NCI-H774 (cell line): ENCODE data around the gene RANBP1.

Source experiments
- DNase-seq: peaks from one replicate; lab custom pipeline; 2025; lab: John Stamatoyannopoulos, UW

RANBP1 gene

DNA sequence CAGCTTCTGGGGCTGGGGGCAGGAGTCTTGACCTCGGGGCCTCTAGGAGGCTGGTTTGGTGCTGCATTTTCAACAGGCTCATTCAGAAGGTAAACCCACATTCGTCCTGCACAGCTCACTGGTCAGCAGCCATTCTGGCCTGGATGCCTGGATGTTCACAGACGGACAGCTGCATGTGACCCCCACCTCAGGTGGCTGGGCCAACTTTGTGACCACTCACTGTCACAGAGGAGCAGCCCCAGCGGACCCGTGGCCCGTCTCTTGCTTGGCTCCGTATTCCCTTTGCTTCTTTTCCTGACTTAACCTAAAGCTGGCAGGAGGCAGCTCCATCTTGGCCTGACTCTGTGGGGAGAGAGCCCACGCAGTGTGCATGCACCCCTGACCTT lies 27.6 kb upstream of the RANBP1 start:
- no peak for DNase-seq

DNA sequence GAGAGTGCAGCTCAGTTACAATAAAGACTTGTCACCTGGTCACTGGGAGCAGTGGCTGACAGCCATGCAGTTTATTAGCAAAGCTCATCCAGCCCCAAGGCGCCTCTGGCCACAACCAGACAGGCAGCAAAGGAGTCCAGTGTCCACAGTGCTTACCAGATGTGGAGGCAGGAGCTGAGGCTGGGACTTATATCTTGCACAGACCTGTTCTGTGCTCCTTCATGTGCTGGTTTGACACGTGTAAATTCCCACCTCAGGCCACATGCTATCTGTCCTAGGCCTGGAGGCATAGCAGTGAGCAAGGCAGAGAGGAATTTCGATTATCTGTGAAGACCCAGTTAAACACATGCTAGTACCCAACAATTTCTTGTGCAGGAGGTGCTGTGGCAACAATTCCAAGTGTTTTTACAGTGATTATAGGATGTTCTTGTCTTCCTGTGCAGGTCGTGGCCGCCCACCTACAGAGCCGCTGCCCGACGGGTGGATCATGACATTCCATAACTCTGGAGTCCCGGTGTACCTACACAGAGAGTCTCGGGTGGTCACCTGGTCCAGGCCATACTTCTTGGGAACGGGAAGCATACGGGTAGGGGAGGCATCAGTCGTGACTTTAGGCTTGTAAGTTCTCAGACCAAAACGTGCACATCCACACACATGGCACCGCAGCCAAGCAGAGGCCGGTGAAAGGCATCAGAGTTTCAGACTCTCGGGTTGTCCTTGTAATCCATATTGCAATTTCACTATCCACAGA lies 26.5 kb upstream of the RANBP1 start:
- DNase-seq = no peak

DNA sequence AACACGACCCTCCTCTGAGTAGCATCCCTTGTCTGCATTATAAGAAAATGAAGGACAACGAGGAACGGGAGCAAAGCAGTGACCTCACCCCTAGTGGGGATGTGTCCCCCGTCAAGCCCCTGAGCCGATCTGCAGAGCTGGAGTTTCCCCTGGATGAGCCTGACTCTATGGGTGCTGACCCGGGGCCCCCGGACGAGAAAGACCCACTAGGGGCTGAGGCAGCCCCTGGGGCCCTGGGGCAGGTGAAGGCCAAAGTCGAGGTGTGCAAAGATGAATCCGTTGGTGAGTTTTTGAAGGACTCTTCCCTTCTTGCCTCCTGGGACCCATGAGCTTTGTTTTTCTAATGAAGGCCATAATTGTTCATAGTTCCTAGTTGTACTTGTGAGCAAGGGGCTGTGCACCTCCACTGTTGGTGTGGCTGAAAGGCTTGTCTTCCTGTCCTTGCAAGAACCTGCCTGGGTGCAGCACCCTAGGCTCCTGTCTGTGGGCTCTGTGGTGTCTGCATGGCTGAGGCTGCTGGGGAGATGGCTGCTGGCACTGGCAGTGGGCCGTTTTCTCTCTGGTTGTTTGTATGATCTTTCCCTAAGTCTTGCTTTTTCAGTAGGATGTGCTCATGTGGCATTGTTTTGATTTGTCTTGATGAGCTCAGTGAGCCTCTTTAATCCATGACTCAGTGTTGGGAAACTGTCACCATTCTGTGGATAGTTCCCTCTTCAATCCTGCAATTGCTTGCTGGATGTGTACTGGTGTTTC lies 25.8 kb upstream of the RANBP1 start:
- DNase-seq = no peak

DNA sequence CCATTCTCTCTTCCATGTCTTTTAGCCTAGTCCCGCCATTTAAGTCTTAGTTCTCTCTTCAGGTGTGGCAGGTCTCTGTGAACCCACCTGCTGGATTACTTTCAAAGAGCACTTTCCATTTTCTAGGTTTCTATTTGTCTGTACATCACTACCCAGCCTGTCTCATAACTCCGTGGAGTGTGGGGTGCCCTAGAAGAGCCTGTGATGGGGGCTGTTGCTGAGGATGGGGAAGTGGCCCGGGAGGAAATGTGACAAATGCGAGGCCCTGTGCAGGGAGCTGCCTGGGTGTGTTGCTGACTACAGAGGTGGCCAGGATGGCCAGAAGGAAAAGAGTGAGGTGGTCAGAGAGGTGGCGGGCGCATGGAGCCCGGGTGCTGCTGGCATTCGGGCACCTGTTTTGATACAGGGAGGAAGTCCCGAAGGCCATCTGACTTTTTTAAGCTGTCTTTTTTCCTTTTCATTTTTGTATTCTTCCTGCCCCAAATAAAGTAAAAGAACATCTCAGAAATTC lies 25.1 kb upstream of the RANBP1 start:
- no peak for DNase-seq

DNA sequence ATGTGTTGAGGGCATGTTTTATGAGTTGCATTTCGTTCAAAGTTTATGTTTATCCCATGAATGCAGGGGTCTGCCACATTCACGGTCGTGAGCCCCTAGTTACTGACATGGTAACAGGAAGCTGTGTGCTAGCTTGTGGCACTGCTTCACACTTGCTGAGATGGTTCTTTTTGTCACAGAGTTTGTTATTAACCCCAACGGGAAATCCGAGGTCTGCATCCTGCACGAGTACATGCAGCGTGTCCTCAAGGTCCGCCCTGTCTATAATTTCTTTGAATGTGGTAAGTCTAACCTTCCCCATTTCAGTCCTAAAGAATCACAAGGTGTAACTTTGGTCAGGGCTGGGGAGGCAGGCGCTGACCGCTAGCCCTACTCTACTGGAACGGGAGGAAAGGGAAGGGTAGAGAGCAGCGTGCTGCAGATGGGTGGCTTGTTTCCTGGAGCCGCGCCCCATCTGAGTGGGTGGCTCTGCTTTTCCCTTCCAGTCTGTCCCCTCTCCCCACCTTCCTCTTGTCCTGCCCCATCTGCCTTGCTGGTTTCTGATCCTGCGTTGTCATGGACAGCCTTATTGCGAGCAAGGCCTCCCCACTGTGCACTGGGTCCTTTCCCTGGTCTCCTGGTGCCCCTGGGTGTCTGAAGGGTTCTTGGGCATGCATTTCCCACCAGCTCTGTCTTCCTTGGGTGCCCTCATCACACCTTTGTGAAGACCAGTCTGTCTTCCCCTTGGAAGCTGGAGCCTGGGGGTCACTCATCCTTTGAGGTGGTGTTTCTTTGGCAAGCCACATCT lies 24.0 kb upstream of the RANBP1 start:
- DNase-seq = no peak

DNA sequence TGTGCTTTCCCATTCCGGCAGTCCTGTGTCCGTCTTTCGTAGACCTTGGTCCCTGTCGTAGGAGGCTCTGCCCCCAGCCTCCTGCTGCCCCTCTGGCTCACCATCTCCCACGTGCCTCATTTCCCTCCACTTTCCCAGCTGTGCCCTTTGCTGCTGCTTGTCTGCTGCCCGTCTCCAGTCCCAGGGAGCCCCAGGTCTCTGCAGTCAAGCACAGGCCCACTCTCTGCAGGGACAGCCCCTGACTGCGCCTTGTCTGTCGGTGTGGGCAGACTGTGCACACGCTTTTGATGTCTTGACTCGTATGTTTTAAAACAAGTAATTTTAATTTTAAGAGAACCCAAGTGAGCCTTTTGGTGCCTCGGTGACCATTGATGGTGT lies 23.4 kb upstream of the RANBP1 start:
- DNase-seq = no peak

DNA sequence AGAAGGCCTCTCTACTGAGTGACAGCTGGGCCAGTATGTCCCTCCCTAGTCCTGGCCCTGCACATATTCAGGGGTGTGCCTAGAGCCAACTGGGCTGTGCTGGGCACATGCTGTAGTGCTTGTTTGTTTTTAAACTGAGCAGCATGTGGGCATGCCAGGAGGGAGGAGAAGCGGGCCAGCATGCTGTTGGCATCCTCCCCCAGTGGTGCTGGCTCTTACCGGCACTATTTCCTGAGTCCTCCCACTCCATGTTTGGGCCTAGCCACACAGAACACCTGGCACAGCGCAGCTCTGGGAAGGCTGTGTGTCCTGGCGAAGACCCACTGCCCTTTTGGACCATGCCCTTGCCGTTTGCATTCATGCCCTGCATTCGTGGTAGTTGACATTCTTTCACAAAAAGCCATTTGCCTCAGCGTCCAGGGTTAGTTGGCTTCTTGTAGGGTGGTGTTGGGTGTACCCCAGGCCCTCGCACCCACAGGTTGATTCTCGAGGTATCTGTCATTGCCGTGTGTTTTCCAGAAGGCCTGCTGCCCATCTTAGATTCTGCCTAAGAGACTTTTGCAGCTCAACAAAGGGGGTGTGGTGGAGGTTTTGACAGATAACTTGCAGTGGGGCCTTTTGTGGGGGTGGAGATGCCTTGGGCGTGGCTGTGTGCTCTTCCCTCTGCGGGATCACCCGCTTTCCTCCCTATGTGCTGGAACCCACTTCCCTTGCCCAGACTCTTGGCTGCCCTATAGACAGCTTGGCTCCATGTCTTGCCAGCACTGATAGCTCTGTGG lies 22.3 kb upstream of the RANBP1 start:
- no peak for DNase-seq

DNA sequence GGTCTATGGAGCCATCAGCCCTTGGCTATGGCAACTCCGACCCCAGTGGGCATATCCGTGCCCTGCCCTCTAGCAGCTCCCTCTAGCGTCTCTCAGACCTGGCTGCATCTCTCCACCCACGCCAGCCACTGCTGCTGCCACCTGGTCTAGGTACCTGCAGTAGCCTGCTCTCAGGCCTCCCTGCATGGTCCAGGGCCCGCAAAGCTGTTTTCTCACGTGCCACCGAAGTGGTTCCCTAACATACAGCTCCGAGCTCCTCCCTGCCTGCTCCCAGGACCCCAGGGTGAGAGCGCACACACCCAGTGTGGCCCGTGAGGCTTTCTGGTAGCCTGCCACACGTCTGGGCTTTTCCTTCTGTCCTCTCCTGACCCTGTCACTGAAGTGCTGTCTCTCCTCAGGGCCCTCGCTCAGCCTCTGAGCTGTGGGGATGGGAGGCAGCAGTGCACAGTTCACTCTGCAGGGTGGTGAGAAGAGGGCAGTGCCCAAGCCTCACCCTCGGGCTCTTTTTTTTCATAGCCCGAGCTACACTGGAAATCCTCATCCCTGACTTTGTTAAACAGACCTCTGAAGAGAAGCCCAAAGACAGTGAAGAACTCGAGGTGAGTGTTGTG lies 21.6 kb upstream of the RANBP1 start:
- no peak for DNase-seq

DNA sequence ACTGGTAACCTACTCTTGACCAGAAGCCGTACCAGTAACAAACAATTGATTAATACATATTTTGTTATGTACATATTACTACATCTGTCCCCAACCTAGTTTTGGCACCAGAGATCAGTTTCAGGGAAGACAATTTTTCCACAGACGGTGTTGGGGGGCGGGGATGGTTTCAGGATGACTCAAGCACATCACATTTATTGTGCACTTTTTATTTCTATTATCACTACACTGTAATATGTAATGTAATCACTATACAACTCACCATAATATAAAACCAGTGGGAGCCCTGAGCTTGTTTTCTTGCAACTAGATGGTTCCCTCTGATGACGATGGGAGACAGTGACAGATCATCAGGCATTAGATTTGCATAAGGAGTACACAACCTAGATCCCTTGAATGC lies 20.4 kb upstream of the RANBP1 start:
- DNase-seq = no peak

DNA sequence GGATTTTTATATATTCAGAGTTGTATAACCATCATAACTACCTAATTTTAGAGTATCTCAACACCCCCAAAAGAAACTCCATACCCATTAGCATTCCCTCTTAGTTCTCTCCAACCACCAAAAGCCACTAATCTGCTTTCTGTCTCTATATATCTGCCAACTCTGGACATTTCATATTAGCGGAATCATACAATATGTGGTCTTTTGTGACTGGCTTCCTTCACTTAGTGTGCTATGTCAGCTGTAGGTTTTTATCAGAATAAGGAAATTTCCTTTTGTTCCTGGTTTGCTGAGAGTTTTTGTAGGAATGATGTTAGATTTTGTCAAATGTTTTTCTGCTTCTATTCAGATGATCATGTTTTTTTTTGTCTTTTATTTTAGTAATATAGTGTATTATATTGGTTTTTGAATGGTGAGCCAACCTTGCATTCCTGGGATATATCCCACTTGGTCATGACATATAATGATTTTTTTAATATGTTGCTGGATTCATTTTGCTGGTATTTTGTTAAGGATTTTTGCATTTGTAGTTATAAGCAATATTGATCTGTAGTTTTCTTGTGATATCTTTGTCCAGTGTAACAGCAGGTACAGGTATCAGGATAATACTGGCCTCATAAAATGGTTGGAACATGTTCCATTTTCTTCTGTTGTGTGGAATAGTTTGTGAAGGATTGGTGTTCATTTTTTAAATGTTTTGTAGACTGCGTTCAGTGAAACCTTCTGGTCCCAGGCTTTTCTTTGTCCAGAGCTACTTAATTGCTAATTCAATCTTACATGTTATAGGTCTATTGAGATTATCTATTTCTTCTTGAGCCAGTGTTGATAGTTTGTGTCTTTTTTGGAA lies 19.1 kb upstream of the RANBP1 start:
- no peak for DNase-seq

DNA sequence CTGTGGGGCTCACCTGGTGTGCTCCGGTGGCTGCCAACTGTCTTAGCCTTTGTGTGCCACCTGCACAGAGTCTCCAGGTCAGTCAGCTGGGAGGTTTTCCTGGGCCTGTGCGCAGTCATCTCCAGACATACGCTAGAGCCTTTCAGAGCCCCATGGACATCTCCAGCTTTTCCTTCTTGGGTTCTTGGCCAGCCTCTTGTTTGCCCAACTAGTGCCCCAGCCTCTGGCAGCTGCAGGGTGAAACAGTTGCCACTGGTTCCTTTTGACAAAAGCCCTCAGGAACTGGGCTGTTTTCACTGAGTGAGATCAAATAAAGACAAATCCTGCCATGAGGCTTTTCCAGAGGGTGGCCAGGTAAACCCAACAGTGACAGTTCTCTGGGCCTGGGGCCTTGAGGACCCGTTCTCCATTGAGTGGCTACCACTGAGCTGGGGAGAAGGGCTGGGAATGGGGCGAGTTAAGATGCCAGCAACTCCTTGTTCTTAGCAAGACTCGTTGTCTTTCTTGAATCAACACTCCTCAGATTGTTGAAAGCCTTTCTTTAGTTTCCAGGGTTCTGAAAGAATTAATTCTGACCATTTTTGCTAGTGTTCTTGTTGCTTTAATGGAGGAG lies 16.7 kb upstream of the RANBP1 start:
- DNase-seq = no peak

DNA sequence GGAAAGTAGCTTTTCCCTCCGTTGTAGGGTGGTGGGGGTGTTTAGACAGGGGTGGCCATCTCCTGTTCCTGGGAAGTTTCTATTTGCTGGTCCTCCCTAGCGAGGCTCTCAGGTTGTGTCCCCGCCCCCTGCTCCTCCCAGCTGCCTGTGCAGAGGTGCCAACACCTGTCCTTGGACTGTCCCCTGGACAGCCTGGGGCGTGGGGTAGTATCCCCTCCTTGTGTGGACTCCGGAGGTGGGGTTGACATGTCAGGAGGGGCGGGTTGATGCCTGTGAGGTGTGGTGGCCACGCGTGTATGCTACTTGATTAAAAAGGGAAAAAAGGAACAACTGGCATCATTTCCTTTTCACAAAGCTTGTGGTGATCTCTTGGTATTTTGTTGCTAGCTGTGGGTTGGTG lies 14.3 kb upstream of the RANBP1 start:
- DNase-seq = no peak

DNA sequence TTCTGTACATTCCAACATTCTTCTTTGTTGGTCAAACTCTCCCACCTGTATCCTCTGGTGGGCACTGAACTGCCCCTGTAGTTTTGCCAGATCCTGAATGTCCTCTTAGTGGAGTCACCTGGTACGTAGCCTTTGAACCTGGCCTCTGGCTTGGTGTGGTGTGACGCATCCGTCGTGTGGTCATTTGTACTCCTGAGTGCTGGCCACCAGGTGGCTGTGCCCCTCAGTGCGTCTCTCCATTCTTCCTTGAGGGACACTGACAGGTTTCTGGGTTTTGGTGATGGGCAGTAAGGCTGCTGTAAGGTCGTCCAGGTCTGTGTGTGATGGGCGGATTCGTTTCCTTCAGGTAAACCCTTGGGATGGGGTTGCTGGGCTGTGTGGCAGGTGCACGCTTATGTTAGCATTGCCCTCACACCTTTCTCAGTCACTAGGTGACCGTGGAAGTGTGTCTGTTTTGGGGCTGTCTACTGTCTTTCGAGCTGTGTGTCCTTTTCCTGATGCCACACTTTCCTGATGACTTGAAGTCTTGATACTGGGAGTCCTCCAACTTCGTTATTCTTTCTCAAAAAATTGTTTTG lies 13.6 kb upstream of the RANBP1 start:
- no peak for DNase-seq

DNA sequence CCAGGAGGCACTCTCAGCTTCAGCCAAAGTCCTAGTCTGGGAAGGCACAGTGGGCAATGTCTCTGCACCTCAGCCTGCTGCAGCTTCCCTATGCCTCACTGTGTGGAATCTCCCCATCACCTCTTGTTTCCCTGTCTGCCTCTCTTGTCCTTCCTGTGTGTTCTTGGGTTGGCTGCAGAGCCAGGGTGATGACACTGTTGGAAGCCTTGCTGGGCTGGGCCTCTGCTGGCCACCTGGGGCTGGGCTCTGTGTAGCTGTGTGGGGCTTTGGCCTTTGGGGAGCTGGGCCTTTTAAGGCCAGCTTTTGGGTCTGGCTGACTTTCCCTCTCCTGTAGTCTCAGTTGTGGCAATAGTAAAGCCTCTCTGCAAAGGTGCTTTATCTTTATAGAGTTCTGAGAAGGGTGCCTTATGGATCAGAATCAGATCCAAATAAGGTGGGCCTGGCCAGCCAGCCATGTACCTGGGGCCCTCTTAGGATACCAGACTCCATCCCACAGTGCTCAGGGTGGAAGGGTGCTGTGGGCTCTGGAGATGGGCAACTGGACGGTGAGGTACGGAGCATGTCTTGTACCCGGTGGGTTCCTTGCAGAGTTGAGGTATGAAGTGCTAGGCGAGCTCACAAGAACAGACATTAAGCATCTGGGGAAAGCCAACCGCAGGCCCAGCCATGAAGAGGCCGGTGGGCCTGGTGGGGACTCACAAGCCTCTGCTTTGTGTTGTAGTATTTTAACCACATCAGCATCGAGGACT lies 10.3 kb upstream of the RANBP1 start:
- DNase-seq = no peak

DNA sequence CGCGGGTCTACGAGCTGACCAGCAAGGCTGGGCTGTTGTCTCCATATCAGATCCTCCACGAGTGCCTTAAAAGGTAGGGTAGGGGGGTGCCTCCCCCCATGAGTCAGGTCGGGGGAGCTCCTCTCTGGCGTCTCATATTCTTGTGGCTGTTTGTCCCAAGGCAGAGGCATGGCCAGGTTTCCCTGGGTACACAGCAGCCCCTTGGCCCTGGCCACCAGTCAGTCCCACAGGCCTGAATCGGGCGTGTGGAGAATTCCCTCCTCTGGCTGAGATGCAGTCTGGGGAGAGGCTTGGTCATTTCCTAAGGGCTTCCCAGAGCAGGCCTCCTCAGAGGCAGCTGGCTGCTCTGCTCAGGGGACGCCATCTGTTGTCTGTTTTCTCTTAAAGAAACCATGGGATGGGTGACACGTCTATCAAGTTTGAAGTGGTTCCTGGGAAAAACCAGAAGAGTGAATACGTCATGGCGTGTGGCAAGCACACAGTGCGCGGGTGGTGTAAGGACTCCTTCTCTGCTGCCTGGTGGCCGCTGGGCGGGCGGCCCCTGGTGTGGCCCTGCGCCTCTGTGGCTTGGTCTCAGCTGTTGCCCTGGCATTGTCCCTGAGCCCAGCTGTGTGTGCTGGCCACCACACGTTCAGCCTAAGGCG lies 9.6 kb upstream of the RANBP1 start:
- DNase-seq = no peak

DNA sequence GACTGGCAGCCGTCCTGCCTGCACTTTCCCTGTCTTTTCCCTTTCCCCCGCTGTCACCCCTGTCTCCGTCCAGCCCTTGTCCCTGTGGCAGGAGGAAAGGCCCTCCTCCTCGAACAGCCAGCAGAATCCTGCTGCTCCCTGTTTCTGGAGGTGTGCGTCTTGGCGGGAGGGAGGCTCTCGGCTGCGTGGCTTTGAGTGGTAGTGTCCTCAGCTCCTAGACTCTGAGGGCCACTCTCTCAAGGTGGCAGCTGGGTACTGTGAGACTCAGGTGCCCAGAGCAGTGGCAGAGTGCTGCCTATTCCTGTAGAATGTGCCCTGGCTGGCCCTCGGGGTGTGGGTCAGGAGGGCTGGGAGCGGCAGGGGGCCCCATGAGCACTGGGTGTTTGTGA lies 9.1 kb upstream of the RANBP1 start:
- no peak for DNase-seq

DNA sequence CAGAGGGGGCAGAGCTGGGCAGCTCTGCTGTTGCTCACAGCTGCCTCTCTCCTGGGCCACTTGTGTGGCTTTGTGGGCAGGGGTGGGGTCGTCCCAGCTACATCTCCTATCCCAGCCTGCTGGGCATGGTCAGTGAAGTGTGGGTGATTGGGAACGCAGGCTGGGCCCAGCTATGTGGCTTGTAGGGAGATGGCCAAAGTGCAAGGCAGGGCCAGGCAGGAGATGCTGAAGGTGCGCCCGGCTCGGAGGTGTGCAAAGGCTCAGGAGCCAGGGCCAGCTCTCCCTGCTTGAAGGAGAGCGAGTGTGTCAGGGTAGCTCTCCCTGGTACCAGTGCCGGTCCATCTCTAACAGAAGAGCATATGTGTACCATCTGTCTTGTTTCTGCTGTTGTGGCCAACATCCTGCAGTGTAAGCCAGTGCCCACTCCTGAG lies 8.4 kb upstream of the RANBP1 start:
- DNase-seq = no peak

DNA sequence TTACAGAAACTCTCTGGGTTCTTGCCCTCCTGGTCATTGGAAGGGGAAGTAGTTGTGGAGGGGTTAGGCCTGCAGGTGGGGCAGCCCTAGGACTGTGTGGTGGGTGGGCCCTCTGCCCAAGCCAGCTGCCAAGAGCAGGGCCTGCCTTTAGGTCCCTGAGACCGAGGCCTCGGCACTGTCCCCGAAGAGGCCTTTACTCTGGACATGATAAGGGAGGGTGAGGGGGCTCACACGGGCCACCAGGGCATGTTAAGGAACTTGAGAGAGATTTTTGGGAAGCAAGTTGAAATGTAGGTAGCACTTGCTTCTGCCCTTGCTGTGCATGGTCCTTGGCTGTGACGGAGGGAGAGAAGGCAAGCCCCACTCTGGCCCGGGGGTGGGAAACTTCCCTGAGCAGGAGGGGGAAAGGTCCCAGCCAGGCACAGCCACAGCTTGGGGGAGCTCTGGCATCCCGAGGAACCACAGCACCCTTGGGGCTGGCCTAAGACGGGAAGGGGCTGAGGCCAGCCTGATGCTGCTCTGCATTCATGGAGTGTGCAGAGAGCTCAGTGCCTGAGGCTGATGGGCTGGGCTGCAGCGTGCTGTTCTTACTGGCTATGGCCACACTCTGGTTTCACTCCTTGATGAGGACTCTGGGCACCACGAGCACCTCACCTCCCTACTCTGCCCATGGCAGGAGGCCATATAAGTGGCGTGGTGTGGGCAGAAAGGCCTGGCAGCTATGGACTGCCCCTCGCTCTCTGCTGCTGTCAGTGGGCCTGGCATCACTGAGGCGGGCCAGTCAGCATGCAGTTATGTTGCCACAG lies 7.8 kb upstream of the RANBP1 start:
- DNase-seq = no peak
